CD4-positive, alpha-beta T cell (primary cell): Measurements from ENCODE around the gene MT1G. TPM values are rescaled to one million over a fixed set of nuclear protein-coding genes. Genes with fewer than 3 reads are reported as not detected.

ENCODE experiments used
- ATAC-seq: fragments of 200-7000 bp; cut with Tn5 transposase; one replicate; pipeline ENCODE4 v1.10.0; 2022; ENCODE audit warnings: mild to moderate bottlenecking; ENCODE audit not compliant: poor library complexity
- CTCF ChIA-PET: fragments of 350-600 bp; sonication (Branson Sonifier 250); formaldehyde crosslinking; loops from one replicate; lab custom pipeline; 2021; ENCODE audit warnings: antibody characterized with exemption, inconsistent platforms; lab: Charles Lee
- POLR2A ChIA-PET: fragments of 350-600 bp; sonication (Branson Sonifier 250); formaldehyde crosslinking; loops from one replicate; lab custom pipeline; 2021; ENCODE audit warnings: antibody characterized with exemption, inconsistent platforms; lab: Charles Lee
- DNase-seq, 14 experiments: peaks; one replicate each; pipeline ENCODE4 v3.0.0-alpha.2; 2013 to 2020; ENCODE audit warnings: mixed read lengths in 2 of 14
- H3K27ac ChIP-seq, 2 donors: one replicate each; pipeline versions ENCODE4 v1.5.1 to v1.7.0; 2013; ENCODE audit warnings: low read length in 2 of 2, low read depth in 1 of 2, mild to moderate bottlenecking in 1 of 2
- H3K27me3 ChIP-seq, 2 experiments: 1 replicate in 1 of 2; 2 replicates in 1 of 2; pipeline versions ENCODE4 v1.6.1 to v1.7.0; 2013; ENCODE audit warnings: low read length in 2 of 2, control low read depth in 1 of 2, mild to moderate bottlenecking in 1 of 2, moderate library complexity in 1 of 2; ENCODE audit not compliant: insufficient read depth in 2 of 2, control insufficient read depth in 1 of 2
- H3K36me3 ChIP-seq: one replicate; pipeline ENCODE4 v1.6.1; 2013; ENCODE audit warnings: low read length, control low read depth; ENCODE audit not compliant: insufficient read depth
- H3K4me1 ChIP-seq: one replicate; pipeline ENCODE4 v1.6.1; 2013; ENCODE audit warnings: low read length, control low read depth; ENCODE audit not compliant: insufficient read depth
- H3K4me3 ChIP-seq: one replicate; pipeline ENCODE4 v1.5.1; 2013; ENCODE audit warnings: mild to moderate bottlenecking, low read length, moderate library complexity
- H3K9me3 ChIP-seq, 2 experiments: 1 replicate in 1 of 2; 2 replicates in 1 of 2; pipeline versions ENCODE4 v1.6.1 to v1.7.0; 2013; ENCODE audit warnings: low read length in 2 of 2, mild to moderate bottlenecking in 2 of 2, control low read depth in 1 of 2, moderate library complexity in 1 of 2; ENCODE audit not compliant: control insufficient read depth in 1 of 2, insufficient read depth in 1 of 2
- H3K27ac Mint-ChIP-seq: one replicate; pipeline ENCODE4 v1.8.0; 2020; ENCODE audit warnings: mixed read lengths
- H3K27me3 Mint-ChIP-seq: one replicate; pipeline ENCODE4 v1.8.0; 2021; ENCODE audit warnings: mixed read lengths
- H3K36me3 Mint-ChIP-seq: one replicate; pipeline ENCODE4 v1.8.0; 2021; ENCODE audit warnings: low read depth, mixed read lengths
- H3K4me1 Mint-ChIP-seq: one replicate; pipeline ENCODE4 v1.8.0; 2021; ENCODE audit warnings: low read depth, mixed read lengths
- H3K4me3 Mint-ChIP-seq: one replicate; pipeline ENCODE4 v1.8.0; 2020; ENCODE audit warnings: mild to moderate bottlenecking, mixed read lengths
- H3K9me3 Mint-ChIP-seq: one replicate; pipeline ENCODE4 v1.8.0; 2020; ENCODE audit warnings: mixed read lengths
- CTCF ChIP-seq: fragments of 200-600 bp; IDR thresholded peaks from one replicate; pipeline ENCODE4 v1.8.0; 2022; ENCODE audit warnings: antibody characterized with exemption, mild to moderate bottlenecking
- intact Hi-C, 2 experiments: fragments of 100-400 bp; cut with DNase I in 1 of 2; cut with micrococcal nuclease in 1 of 2; formaldehyde crosslinking; loops; one replicate each; pipeline versions ENCODE4 v1.15.1 to v1.9.0; 2023 to 2025; cut with DNase I, micrococcal nuclease
- total RNA-seq, 174 experiments: library from RNA in 2 of 174; stranded (reverse) in 2 of 174; gene quantifications; one replicate each; pipeline ENCODE4 v1.2.3 and lab custom pipeline; 2021 to 2026

MT1G gene
- total RNA-seq, 2 experiments from 2014 or later: not detected

DNA sequence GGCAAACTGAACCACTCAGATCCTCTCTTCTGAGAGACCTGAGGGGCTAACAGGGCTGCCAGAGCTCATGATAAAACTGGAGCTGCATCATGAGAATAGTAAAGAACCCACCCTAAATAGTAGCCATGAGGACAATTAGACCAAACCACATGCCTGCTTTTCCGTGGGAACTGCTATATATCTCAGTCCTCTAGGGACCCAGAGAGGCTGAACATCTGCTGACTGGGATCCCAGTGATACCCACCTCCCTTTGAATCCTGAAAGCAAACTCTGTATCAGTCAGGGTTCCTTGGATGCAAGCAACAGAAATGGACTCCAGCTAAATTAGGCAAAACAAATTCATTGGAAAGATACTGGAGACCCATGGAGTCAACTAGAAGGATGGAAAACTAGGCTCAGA, 20.9 kb upstream of the MT1G start:
- CTCF ChIA-PET: no interaction called here
- no peaks in the 10 kb centered on the region for H3K27me3 ChIP-seq
- POLR2A ChIA-PET: no interaction called here
- DNase-seq (no peak), ATAC-seq (no peak)
- H3K36me3 ChIP-seq: no peaks in the 10 kb centered on the region
- no peak overlapping the region for H3K27ac Mint-ChIP-seq
- H3K4me1 Mint-ChIP-seq: peaks cover 8% of the 10 kb centered on the region
- TF ChIP-seq CTCF: no peak
- peaks cover 5% of the 10 kb centered on the region for H3K36me3 Mint-ChIP-seq
- no peaks in the 10 kb centered on the region for H3K9me3 Mint-ChIP-seq
- no peak overlapping the region for H3K4me3 Mint-ChIP-seq
- no peak overlapping the region for H3K27ac ChIP-seq
- H3K9me3 ChIP-seq: peaks cover 0 to 7% of the 10 kb centered on the region in 2 experiments
- H3K27me3 Mint-ChIP-seq: no peaks in the 10 kb centered on the region
- H3K4me1 ChIP-seq: peaks cover 4% of the 10 kb centered on the region
- no peak overlapping the region for H3K4me3 ChIP-seq
- intact Hi-C loops: no loop called here

DNA sequence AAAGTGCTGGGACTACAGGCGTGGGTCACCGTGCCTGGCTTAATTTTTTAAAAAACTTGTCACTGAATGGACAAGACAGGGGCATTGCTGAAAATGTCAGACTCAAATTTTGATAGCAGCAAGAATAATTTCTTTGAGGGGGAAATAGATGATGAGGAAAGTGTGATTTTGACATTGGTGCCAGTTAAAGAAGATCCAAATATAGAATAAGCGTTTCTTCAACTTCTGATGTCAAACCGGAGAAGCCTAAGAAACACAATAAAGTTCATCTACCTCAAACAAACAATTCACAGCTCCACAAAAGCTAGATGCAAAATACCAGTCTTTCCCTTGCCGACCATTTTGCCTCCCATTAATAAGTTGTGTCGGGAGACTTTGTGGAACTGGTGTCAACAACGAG, 18.9 kb upstream of the MT1G start:
- H3K27ac ChIP-seq: no peak overlapping the region
- H3K27me3 Mint-ChIP-seq: no peaks in the 10 kb centered on the region
- intact Hi-C loops: no loop called here
- ChIA-PET CTCF (no interaction called here), POLR2A (no interaction called here)
- DNase-seq (no peak), ATAC-seq (no peak)
- no peak overlapping the region for H3K4me3 Mint-ChIP-seq
- no peak for TF ChIP-seq CTCF
- no peak overlapping the region for H3K27ac Mint-ChIP-seq
- H3K4me1 ChIP-seq: peaks cover 22% of the 10 kb centered on the region
- H3K4me3 ChIP-seq: no peak overlapping the region
- H3K36me3 Mint-ChIP-seq: peaks cover 8% of the 10 kb centered on the region
- H3K36me3 ChIP-seq: no peaks in the 10 kb centered on the region
- no peaks in the 10 kb centered on the region for H3K27me3 ChIP-seq
- peaks cover 21% of the 10 kb centered on the region for H3K4me1 Mint-ChIP-seq
- peaks cover 0 to 7% of the 10 kb centered on the region in 2 experiments for H3K9me3 ChIP-seq
- no peaks in the 10 kb centered on the region for H3K9me3 Mint-ChIP-seq

GRCh38 chr16:56684926-56685590, 17.2 kb upstream of the MT1G start:
- no peaks in the 10 kb centered on the region for H3K27me3 Mint-ChIP-seq
- CTCF ChIA-PET: no interaction called here

More at GRCh38 chr16:56684926-56685590, 17.2 kb upstream of the MT1G start:
- no peak for DNase-seq
- Mint-ChIP-seq H3K9me3 (no peaks in the 10 kb centered on the region), H3K4me3 (no peak overlapping the region), H3K4me1 (peaks cover 27% of the 10 kb centered on the region), H3K27ac (no peak overlapping the region), H3K36me3 (peaks cover 8% of the 10 kb centered on the region)
- no peaks in the 10 kb centered on the region for H3K27me3 ChIP-seq
- H3K4me1 ChIP-seq: peaks cover 28% of the 10 kb centered on the region
- H3K9me3 ChIP-seq: peaks cover 0 to 3% of the 10 kb centered on the region in 2 experiments
- intact Hi-C loops: loop anchor here in 1 of 2 experiments (5.0 kb wide), 1 partner anchor 108 kb away; no protein-coding TSS in a partner anchor
- POLR2A ChIA-PET: no interaction called here
- no peak for TF ChIP-seq CTCF
- H3K4me3 ChIP-seq: no peak overlapping the region
- H3K27ac ChIP-seq: no peak overlapping the region
- H3K36me3 ChIP-seq: no peaks in the 10 kb centered on the region
- ATAC-seq: no peak
